Cardiac fibroblast (primary cell): ENCODE results near the gene SRRM5.

Experiments used
- DNase-seq, 2 donors: peaks; one replicate each; pipeline versions ENCODE4 v3.0.0 to v3.0.0-alpha.2; 2010; ENCODE audit warnings: low read depth in 2 of 2
- H3K4me3 ChIP-seq, 2 donors: replicated peaks in 1 of 2; 1 replicate in 1 of 2; 2 replicates in 1 of 2; pipeline ENCODE4 v1.5.1; 2011; ENCODE audit warnings: low read depth in 2 of 2, low read length in 2 of 2, mild to moderate bottlenecking in 2 of 2, moderate library complexity in 1 of 2
- CTCF ChIP-seq: IDR thresholded peaks from one replicate; pipeline ENCODE4 v1.5.1; 2011; ENCODE audit warnings: low read depth, mild to moderate bottlenecking, low read length, inconsistent platforms

Gene SRRM5

DNA sequence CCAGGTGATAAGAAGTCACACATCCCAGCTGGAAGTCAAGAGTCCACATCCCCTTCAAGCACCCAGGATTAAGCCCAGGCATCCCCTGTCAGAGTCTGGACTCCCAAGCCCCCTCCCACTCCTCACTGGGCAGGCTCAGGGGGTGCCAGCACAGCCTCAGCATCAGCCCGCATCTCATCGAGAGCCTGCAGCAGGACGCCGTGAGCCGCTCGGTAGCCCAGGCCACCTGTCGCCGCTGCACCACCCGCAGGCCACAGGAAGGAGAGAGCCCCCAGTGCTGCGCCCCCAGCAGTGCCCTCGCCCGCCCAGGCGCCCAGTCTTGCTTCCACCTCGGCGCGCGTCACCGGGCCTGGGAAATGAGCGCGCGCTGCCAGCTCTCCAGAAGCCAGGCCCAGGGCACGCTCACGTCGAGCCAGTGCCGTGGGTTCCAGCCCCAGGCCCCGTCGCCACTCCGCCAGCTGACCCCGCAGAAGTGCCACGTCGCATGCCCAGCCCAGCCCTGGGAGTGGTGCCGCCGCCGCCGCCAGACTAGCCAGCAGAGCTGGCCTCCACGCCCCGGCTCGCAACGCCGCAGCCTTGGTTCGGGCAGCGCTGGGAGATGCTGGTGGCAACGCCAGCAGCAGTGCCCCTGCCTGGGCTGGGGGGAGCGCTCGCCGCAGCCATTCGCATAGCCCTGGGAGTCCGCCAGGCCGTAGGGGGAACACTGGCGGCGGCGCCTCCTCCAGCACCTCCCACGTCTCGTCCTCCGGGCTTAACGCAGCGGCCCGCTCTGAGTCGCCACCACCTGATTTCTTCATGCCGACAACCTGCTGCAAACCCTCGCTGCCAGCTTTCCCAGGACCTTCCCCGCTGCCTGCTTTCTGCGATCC, 19.8 kb upstream of the SRRM5 start:
- no peak overlapping the region for H3K4me3 ChIP-seq
- DNase-seq = no peak

GRCh38 chr19:43592800-43593350, 19.0 kb upstream of the SRRM5 start:
- H3K4me3 ChIP-seq = no peak overlapping the region
- no peak for TF ChIP-seq CTCF
- no peak for DNase-seq

More for the DNA sequence above, 19.8 kb upstream of the SRRM5 start:
- no peak for TF ChIP-seq CTCF

DNA sequence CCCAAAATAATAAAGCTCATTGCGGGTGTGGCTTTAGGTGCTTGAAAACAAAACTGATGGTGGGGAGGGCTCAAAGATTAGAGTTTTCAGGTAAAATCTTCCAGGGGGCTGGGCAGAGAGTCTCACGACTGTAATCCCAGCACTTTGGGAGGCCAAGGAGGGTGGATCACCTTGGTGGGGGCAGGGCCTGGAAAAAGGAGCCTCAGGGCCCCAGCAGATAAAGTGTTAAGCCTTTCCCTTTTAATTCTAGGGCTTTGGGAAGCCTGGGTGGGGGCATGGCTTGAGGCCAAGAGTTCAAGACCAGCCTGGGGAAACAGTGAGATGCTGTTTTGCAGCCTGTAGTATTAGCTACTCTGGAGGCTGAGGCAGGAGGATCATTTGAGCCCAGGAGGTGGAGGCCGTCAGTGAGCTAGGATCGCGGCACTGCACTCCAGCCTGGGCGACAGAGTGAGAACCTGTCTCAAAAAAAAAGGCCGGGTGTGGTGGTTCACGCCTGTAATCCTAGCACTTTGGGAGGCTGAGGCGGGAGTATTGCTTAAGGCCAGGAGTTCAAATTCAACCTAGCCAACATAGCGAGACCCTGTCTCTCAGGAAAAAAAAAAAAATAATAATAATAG, 17.7 kb upstream of the SRRM5 start:
- peak overlapping the region; percentile 61 to 78 for H3K4me3 ChIP-seq
- no peak for DNase-seq
- TF ChIP-seq CTCF = no peak

DNA sequence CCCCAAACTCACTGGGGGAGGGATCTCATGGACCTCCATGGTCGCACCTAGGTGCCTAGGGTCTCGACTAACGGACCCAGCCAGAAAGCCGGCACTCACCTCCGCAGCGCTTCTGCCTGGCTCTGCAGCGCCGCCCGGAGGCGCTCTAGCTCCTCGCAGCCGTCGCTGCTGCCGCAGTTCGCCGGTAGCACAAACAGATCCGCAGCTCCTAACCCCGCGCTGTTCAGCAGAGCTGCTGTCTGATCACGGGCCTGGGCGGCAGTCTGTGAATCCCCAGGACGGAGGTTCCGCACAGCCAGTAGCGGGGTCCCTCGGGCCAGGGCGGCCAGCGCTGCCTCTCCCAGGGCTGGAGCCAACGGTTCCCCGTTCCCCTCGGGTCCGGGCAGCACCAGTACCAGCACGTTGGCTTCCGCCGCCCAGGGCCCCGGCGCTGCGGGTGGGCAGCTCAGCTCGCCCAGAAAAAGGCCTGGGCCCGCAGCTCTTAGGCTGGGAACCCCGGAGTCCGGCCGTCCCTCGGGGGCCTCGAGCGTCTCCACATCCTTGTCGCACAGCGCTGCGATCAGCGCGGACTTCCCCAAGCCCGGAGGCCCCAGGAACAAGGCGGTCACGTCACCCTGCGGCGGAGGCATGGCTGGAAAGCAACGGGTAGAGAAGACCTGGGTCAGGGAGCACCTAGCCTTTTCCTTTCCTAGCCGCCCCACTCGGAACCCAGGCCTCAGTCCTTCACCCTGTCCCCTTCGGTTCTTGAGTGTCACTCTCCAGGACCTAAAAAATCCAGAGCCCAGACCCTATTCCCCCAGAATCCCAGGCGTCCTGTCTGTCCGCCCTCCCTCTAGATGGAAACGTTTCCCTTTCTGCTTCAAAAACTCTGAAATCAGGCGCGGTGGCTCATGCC, 16.9 kb upstream of the SRRM5 start:
- H3K4me3 ChIP-seq = peak overlapping the region; percentile 61 to 78
- peak; percentile 70 to 77 for DNase-seq
- peak; percentile 97 for TF ChIP-seq CTCF

- H3K4me3 ChIP-seq = peak overlapping the region; percentile 61 to 78
- no peak for TF ChIP-seq CTCF
- DNase-seq = no peak
Measured at GRCh38 chr19:43595605-43595998, 16.3 kb upstream of the SRRM5 start.
